ENCODE data around the gene GAGE13.
A peak's percentile ranks its signal among the peaks of the same experiment; 100 is the strongest.
"Not testable (repeated sequence)": the region's sequence is repeated elsewhere in the genome, so short reads cannot be mapped to it uniquely, and the experiment has no call there.

The GAGE13 gene

GRCh38 chrX:49331282-49331681 is at the start of gene GAGE13:
TSS of gene GAGE13 (plus strand) at chrX:49331582. CDS start at chrX:49332738, 1,156 bp downstream.
- DNase-seq (ENCODE audit: extremely low spot score); POLR2A ChIA-PET; CTCF ChIA-PET: not testable (repeated sequence)

GRCh38 chrX:49282647-49283011 is 48.8 kb upstream of the GAGE13 start:
- POLR2A ChIA-PET: interaction anchor here (0.6 kb wide), 1 partner anchor 12 kb away, joined by 3 read pairs; no protein-coding TSS in a partner anchor
- DNase-seq (ENCODE audit: extremely low spot score): peak; percentile 57
- CTCF ChIA-PET: no interaction called here
- TF ChIP-seq L3MBTL2 (conservative IDR thresholded peaks at IDR 0.05) (no peak), ELF4 (IDR thresholded peaks at IDR 0.05) (no peak), FOXA1 (IDR thresholded peaks at IDR 0.05) (no peak), LEF1 (IDR thresholded peaks at IDR 0.05; ENCODE audit: borderline replicate concordance) (no peak), CTBP1 (IDR thresholded peaks at IDR 0.05; ENCODE audit: borderline replicate concordance) (no peak), PKNOX1 (IDR thresholded peaks at IDR 0.05) (no peak), BHLHE40 (IDR thresholded peaks at IDR 0.05; ENCODE audit: borderline replicate concordance) (no peak), TARDBP (IDR thresholded peaks at IDR 0.05) (no peak), ARNT (IDR thresholded peaks at IDR 0.05) (no peak), SP1 (IDR thresholded peaks at IDR 0.05) (no peak), NFRKB (IDR thresholded peaks at IDR 0.05) (no peak), SUZ12 (IDR thresholded peaks at IDR 0.05) (no peak), FOXK2 (IDR thresholded peaks at IDR 0.05) (no peak), HDGF (IDR thresholded peaks at IDR 0.05; ENCODE audit: borderline replicate concordance) (no peak), FOXM1 (IDR thresholded peaks at IDR 0.05; ENCODE audit: borderline replicate concordance) (no peak), ZNF384 (IDR thresholded peaks at IDR 0.05) (no peak)

GRCh38 chrX:49284212-49284611 is 47.2 kb upstream of the GAGE13 start:
- TF ChIP-seq HDGF (IDR thresholded peaks at IDR 0.05; ENCODE audit: borderline replicate concordance): no peak
- TF ChIP-seq FOXK2 (IDR thresholded peaks at IDR 0.05): no peak
- TF ChIP-seq TARDBP (IDR thresholded peaks at IDR 0.05): 0 out of 2 replicates have a peak, but pooled peaks have one; percentile 10
- no peak for TF ChIP-seq PKNOX1 (IDR thresholded peaks at IDR 0.05)
- no peak for TF ChIP-seq LEF1 (IDR thresholded peaks at IDR 0.05; ENCODE audit: borderline replicate concordance)
- TF ChIP-seq FOXM1 (IDR thresholded peaks at IDR 0.05; ENCODE audit: borderline replicate concordance): no peak
- no peak for DNase-seq (ENCODE audit: extremely low spot score)
- ChIA-PET CTCF (no interaction called here), POLR2A (interaction anchor here (0.7 kb wide), 1 partner anchor 92 kb away, joined by 3 read pairs; no protein-coding TSS in a partner anchor)

GRCh38 chrX:49286136-49286535 is 45.2 kb upstream of the GAGE13 start:
- TF ChIP-seq ZNF384 (IDR thresholded peaks at IDR 0.05) (no peak), FOXA1 (IDR thresholded peaks at IDR 0.05) (no peak), HDGF (IDR thresholded peaks at IDR 0.05; ENCODE audit: borderline replicate concordance) (no peak), FOXK2 (IDR thresholded peaks at IDR 0.05) (no peak), FOXM1 (IDR thresholded peaks at IDR 0.05; ENCODE audit: borderline replicate concordance) (no peak), CTBP1 (IDR thresholded peaks at IDR 0.05; ENCODE audit: borderline replicate concordance) (no peak), LEF1 (IDR thresholded peaks at IDR 0.05; ENCODE audit: borderline replicate concordance) (no peak), PKNOX1 (IDR thresholded peaks at IDR 0.05) (no peak), NFRKB (IDR thresholded peaks at IDR 0.05) (no peak), ARNT (IDR thresholded peaks at IDR 0.05) (no peak), ELF4 (IDR thresholded peaks at IDR 0.05) (no peak), SUZ12 (IDR thresholded peaks at IDR 0.05) (no peak), BHLHE40 (IDR thresholded peaks at IDR 0.05; ENCODE audit: borderline replicate concordance) (no peak), L3MBTL2 (conservative IDR thresholded peaks at IDR 0.05) (no peak), SP1 (IDR thresholded peaks at IDR 0.05) (no peak), TARDBP (IDR thresholded peaks at IDR 0.05) (no peak)
- ChIA-PET POLR2A (no interaction called here), CTCF (no interaction called here)
- no peak for DNase-seq (ENCODE audit: extremely low spot score)

GRCh38 chrX:49286581-49286980 is 44.8 kb upstream of the GAGE13 start:
- POLR2A ChIA-PET: interaction anchor here (0.9 kb wide), 1 partner anchor 96 kb away, joined by 3 read pairs; no protein-coding TSS in a partner anchor
- no peak for TF ChIP-seq SUZ12 (IDR thresholded peaks at IDR 0.05)
- no peak for TF ChIP-seq CTBP1 (IDR thresholded peaks at IDR 0.05; ENCODE audit: borderline replicate concordance)
- no peak for TF ChIP-seq FOXA1 (IDR thresholded peaks at IDR 0.05)
- no peak for TF ChIP-seq HDGF (IDR thresholded peaks at IDR 0.05; ENCODE audit: borderline replicate concordance)
- TF ChIP-seq PKNOX1 (IDR thresholded peaks at IDR 0.05): no peak
- TF ChIP-seq ARNT (IDR thresholded peaks at IDR 0.05): no peak
- TF ChIP-seq LEF1 (IDR thresholded peaks at IDR 0.05; ENCODE audit: borderline replicate concordance): no peak
- TF ChIP-seq ELF4 (IDR thresholded peaks at IDR 0.05): no peak
- TF ChIP-seq FOXK2 (IDR thresholded peaks at IDR 0.05): no peak
- CTCF ChIA-PET: no interaction called here
- DNase-seq (ENCODE audit: extremely low spot score): no peak

GRCh38 chrX:49287665-49288064 is 43.7 kb upstream of the GAGE13 start:
- no peak for TF ChIP-seq ELF4 (IDR thresholded peaks at IDR 0.05)
- no peak for TF ChIP-seq BHLHE40 (IDR thresholded peaks at IDR 0.05; ENCODE audit: borderline replicate concordance)
- TF ChIP-seq SP1 (IDR thresholded peaks at IDR 0.05): no peak
- TF ChIP-seq ZNF384 (IDR thresholded peaks at IDR 0.05): no peak
- no peak for TF ChIP-seq PKNOX1 (IDR thresholded peaks at IDR 0.05)
- no peak for TF ChIP-seq SUZ12 (IDR thresholded peaks at IDR 0.05)
- TF ChIP-seq HDGF (IDR thresholded peaks at IDR 0.05; ENCODE audit: borderline replicate concordance): no peak
- no peak for TF ChIP-seq ARNT (IDR thresholded peaks at IDR 0.05)
- no peak for TF ChIP-seq TARDBP (IDR thresholded peaks at IDR 0.05)
- TF ChIP-seq L3MBTL2 (conservative IDR thresholded peaks at IDR 0.05): no peak
- no peak for TF ChIP-seq FOXK2 (IDR thresholded peaks at IDR 0.05)
- POLR2A ChIA-PET: no interaction called here
- no peak for DNase-seq (ENCODE audit: extremely low spot score)
- CTCF ChIA-PET: interaction anchor here (0.6 kb wide), 1 partner anchor 222 kb away, joined by 3 read pairs; no protein-coding TSS in a partner anchor
